Activated CD8-positive, alpha-beta T cell treated with anti-CD3 and anti-CD28 coated beads for 36 hours (primary cell): ENCODE results near the gene ARHGAP26. TPM values are rescaled to one million over a fixed set of nuclear protein-coding genes. Genes with fewer than 3 reads are reported as not detected.

ENCODE experiments used
- ATAC-seq: fragments of 200-7000 bp; cut with Tn5 transposase; one replicate; pipeline ENCODE4 v1.10.0; 2021; ENCODE audit warnings: mild to moderate bottlenecking, moderate library complexity
- CTCF ChIA-PET: fragments of 350-600 bp; sonication (Branson Sonifier 250); formaldehyde crosslinking; loops from one replicate; lab custom pipeline; 2021; ENCODE audit warnings: antibody characterized with exemption; lab: Charles Lee
- POLR2A ChIA-PET: fragments of 350-600 bp; sonication (Branson Sonifier 250); formaldehyde crosslinking; loops from one replicate; lab custom pipeline; 2021; ENCODE audit warnings: antibody characterized with exemption; lab: Charles Lee
- DNase-seq: peaks from one replicate; pipeline ENCODE4 v3.0.0-alpha.2; 2020
- H3K27ac Mint-ChIP-seq: one replicate; pipeline ENCODE4 v1.8.0; 2021; ENCODE audit warnings: mild to moderate bottlenecking, mixed read lengths
- H3K27me3 Mint-ChIP-seq: one replicate; pipeline ENCODE4 v1.8.0; 2021; ENCODE audit warnings: mixed read lengths
- H3K36me3 Mint-ChIP-seq: one replicate; pipeline ENCODE4 v1.8.0; 2021; ENCODE audit warnings: low read depth, mixed read lengths
- H3K4me1 Mint-ChIP-seq: one replicate; pipeline ENCODE4 v1.8.0; 2021; ENCODE audit warnings: low read depth, mixed read lengths
- H3K4me3 Mint-ChIP-seq: one replicate; pipeline ENCODE4 v1.8.0; 2021; ENCODE audit warnings: mild to moderate bottlenecking, moderate library complexity, mixed read lengths
- H3K9me3 Mint-ChIP-seq: one replicate; pipeline ENCODE4 v1.8.0; 2021; ENCODE audit warnings: mixed read lengths
- intact Hi-C: fragments of 100-400 bp; cut with micrococcal nuclease; formaldehyde crosslinking; loops from one replicate; pipeline ENCODE4 v1.10.0; 2022
- total RNA-seq, 2 experiments: library from RNA; stranded (reverse); gene quantifications; one replicate each; pipeline ENCODE4 v1.2.3, GENCODE V29; 2021
- TF ChIP-seq, protein P1 (sequence below): fragments of 200-600 bp; IDR thresholded peaks from one replicate; pipeline ENCODE4 v1.8.0; 2022; ENCODE audit warnings: antibody characterized with exemption, mild to moderate bottlenecking

Gene ARHGAP26
- total RNA-seq, 2 experiments from 2014 or later = 12.7 to 18.0 TPM

DNA sequence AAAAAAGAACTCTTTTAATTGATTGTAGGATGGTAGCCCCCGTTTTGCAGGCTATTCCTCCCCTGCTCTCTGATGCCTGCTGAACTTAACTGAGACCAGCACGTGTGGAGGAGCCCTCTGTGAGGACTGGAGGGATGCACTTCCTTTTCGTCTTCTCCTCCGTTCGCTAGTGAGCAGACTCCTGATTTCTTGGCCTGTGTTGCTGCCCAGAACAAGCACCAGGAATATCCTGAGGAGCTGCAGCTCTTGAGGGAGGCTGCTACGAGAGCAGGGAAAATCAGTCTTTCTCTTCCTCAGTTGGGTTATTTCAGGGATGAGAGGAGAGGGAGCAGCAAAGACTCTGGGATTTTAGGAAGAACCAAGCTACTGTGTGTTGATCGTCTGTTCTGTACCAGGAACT is 74.7 kb downstream of the ARHGAP26 start:
- Mint-ChIP-seq H3K36me3 (no peaks in the 10 kb centered on the region), H3K27me3 (no peaks in the 10 kb centered on the region), H3K4me3 (peak overlapping the region; percentile 18), H3K27ac (peak overlapping the region; percentile 86), H3K9me3 (no peaks in the 10 kb centered on the region), H3K4me1 (peaks cover 51% of the 10 kb centered on the region)
- DNase-seq = no peak
- TF ChIP-seq, protein P1, sequence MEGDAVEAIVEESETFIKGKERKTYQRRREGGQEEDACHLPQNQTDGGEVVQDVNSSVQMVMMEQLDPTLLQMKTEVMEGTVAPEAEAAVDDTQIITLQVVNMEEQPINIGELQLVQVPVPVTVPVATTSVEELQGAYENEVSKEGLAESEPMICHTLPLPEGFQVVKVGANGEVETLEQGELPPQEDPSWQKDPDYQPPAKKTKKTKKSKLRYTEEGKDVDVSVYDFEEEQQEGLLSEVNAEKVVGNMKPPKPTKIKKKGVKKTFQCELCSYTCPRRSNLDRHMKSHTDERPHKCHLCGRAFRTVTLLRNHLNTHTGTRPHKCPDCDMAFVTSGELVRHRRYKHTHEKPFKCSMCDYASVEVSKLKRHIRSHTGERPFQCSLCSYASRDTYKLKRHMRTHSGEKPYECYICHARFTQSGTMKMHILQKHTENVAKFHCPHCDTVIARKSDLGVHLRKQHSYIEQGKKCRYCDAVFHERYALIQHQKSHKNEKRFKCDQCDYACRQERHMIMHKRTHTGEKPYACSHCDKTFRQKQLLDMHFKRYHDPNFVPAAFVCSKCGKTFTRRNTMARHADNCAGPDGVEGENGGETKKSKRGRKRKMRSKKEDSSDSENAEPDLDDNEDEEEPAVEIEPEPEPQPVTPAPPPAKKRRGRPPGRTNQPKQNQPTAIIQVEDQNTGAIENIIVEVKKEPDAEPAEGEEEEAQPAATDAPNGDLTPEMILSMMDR = no peak
- ChIA-PET CTCF (interaction anchor here (0.6 to 3.7 kb wide), 8 partner anchors 9 to 500 kb away, joined by 3 to 14 read pairs (median 4); no protein-coding TSS in a partner anchor), POLR2A (interaction anchor here (0.8 to 2.1 kb wide), 4 partner anchors 9 to 61 kb away, joined by 3 to 7 read pairs (median 3); no protein-coding TSS in a partner anchor)
- intact Hi-C loops = no loop called here
- no peak for ATAC-seq

DNA sequence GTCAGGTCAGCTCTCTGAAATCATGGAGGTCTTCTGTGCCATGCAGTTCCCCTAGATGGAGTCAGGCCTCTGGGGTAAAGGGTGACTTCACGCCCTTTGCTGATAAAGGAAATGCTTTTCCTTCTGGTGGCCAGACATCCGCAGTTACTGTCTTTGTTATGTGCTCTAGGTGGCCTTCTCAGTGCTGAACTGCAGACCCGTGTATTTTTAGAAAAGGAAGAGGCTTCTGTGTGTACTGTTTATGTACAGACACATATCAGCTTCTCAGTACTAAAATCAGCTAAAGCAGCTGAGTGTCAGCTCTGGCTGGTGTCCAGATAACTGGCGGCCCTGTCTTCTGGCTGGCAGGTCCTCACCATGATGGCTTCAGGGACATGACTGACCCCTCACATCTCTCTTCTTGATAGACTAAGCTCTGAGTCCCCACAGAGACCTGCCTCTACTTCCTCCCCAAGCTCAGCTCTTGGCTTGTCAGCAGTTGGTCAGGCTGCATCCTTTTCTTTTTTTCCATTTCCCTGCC is 75.3 kb downstream of the ARHGAP26 start:
- peak overlapping the region; percentile 86 for H3K27ac Mint-ChIP-seq
- ATAC-seq = peak; percentile 75
- H3K27me3 Mint-ChIP-seq = no peaks in the 10 kb centered on the region
- no peaks in the 10 kb centered on the region for H3K9me3 Mint-ChIP-seq
- ChIA-PET POLR2A (interaction anchor here (1.4 to 2.1 kb wide), 4 partner anchors 8 to 62 kb away, joined by 3 to 7 read pairs (median 4); no protein-coding TSS in a partner anchor), CTCF (interaction anchor here (0.7 to 3.7 kb wide), 7 partner anchors 9 to 97 kb away, joined by 3 to 14 read pairs (median 5); no protein-coding TSS in a partner anchor)
- TF ChIP-seq, protein P1 = no peak
- H3K4me1 Mint-ChIP-seq = peaks cover 54% of the 10 kb centered on the region
- no peaks in the 10 kb centered on the region for H3K36me3 Mint-ChIP-seq
- intact Hi-C loops = no loop called here
- DNase-seq = peak; percentile 23
- H3K4me3 Mint-ChIP-seq = peak overlapping the region; percentile 18

DNA sequence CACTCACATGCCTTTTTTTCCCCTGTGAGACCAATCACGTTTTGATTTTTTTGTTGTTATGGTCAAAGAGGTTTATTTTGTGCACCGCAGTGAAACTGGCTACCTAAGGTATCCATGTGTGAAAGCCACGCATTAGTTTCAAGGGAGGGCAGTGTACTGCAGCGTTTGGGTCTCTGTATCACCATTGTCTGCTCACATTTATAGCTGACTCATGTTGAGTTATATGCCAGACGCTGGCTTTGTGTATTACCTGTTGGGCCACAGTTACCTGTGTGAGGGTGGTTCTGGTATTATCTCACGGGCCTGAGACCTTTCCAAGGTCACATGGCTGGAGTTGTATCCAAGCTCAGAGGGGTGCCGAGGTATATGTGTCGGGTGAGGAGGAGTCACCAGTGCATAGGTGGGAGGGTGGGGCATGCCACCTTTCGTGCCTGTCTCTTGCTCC is 75.8 kb downstream of the ARHGAP26 start:
- H3K27me3 Mint-ChIP-seq = no peaks in the 10 kb centered on the region
- DNase-seq (no peak), ATAC-seq (peak; percentile 46)
- peak overlapping the region; percentile 86 for H3K27ac Mint-ChIP-seq
- peaks cover 52% of the 10 kb centered on the region for H3K4me1 Mint-ChIP-seq
- TF ChIP-seq, protein P1 = no peak
- ChIA-PET POLR2A (interaction anchor here (1.4 to 2.1 kb wide), 4 partner anchors 8 to 62 kb away, joined by 3 to 7 read pairs (median 4); no protein-coding TSS in a partner anchor), CTCF (interaction anchor here (0.7 to 3.7 kb wide), 6 partner anchors 10 to 98 kb away, joined by 3 to 14 read pairs (median 7); no protein-coding TSS in a partner anchor)
- H3K9me3 Mint-ChIP-seq = no peaks in the 10 kb centered on the region
- intact Hi-C loops = no loop called here
- H3K4me3 Mint-ChIP-seq = no peak overlapping the region
- no peaks in the 10 kb centered on the region for H3K36me3 Mint-ChIP-seq

DNA sequence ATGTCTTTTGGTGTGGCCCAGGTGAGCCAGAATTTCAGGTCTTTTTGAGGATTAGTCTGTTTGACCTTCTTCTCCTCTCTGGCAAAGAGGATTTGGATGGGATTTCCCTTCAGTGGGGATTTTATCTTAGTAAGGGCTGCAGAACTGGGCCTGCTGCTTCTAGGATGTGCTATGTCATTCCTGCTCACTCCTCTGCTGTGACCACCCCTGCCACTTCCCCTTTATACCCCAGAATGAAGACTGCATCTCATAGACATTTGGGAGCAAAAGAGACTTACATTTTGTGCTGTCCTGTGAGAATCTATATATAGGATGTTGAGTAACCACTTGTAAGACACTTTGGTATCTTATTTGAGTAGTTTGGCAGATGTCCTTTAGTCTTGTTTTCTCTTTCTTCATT is 76.2 kb downstream of the ARHGAP26 start:
- CTCF ChIA-PET = interaction anchor here (1.9 to 3.7 kb wide), 2 partner anchors 24 to 42 kb away, joined by 9 to 14 read pairs; no protein-coding TSS in a partner anchor
- H3K27ac Mint-ChIP-seq = peak overlapping the region; percentile 47
- no peaks in the 10 kb centered on the region for H3K9me3 Mint-ChIP-seq
- intact Hi-C loops = no loop called here
- no peak for ATAC-seq
- POLR2A ChIA-PET = interaction anchor here (1.4 kb wide), 1 partner anchor 11 kb away, joined by 5 read pairs; no protein-coding TSS in a partner anchor
- H3K4me1 Mint-ChIP-seq = peaks cover 52% of the 10 kb centered on the region
- TF ChIP-seq, protein P1 = no peak
- no peak overlapping the region for H3K4me3 Mint-ChIP-seq
- H3K27me3 Mint-ChIP-seq = no peaks in the 10 kb centered on the region
- no peak for DNase-seq
- no peaks in the 10 kb centered on the region for H3K36me3 Mint-ChIP-seq
